ENCODE data around the gene NR4A2. TPM values are rescaled to one million over a fixed set of nuclear protein-coding genes. Genes with fewer than 3 reads are reported as not detected.

Gene NR4A2
- total and polyA plus RNA-seq, 2 experiments from 2014 or later: 2.3 to 4.5 TPM

DNA sequence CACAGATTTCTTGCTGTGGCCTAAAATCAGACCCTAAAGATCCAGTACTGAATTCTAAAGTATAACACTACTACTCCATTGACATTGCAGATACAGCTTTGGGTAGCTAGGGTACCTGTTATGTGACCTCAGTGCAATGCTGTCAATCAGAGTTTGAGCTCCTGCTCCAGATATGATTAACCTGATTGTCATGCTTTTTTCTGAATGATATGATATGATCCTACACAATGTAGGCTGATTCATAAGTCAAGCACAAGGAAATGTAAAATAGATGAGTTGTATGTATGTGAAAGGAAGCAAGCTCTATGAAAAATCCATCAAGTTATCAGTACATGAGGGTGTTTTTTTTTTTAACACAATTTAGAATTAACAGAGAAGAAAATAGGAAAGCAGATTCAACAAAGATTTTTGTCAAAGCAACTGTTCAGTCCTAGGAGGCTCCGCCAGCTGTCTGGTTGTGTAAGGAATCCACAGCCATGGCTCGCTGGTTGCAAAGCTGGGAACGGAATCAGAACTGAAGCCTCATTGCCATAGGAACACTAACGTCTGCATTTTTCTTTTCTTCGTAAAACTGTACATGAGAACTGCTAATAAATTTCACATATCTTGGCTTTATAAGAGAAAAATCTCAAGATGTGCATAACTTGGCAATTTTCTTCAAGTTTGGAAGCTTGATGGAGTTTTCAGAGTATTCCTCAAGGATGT is 52.9 kb downstream of the NR4A2 start:
- H3K9me2 ChIP-seq (replicated peaks; ENCODE audit: insufficient read depth): no peaks in the 10 kb centered on the region
- no peaks in the 10 kb centered on the region for H3K79me2 ChIP-seq
- WGBS (ENCODE audit: low lambda C conversion rate, missing lambda C conversion rate): 82% methylated on average over 5 of the region's 5 CpGs
- TF ChIP-seq EZH2 (IDR thresholded peaks at IDR 0.05; ENCODE audit: borderline replicate concordance) (no peak), EZH2phosphoT487 (IDR thresholded peaks at IDR 0.05; ENCODE audit: low read depth, severe bottlenecking, unreplicated experiment) (no peak)
- TF ChIP-seq, protein P1, sequence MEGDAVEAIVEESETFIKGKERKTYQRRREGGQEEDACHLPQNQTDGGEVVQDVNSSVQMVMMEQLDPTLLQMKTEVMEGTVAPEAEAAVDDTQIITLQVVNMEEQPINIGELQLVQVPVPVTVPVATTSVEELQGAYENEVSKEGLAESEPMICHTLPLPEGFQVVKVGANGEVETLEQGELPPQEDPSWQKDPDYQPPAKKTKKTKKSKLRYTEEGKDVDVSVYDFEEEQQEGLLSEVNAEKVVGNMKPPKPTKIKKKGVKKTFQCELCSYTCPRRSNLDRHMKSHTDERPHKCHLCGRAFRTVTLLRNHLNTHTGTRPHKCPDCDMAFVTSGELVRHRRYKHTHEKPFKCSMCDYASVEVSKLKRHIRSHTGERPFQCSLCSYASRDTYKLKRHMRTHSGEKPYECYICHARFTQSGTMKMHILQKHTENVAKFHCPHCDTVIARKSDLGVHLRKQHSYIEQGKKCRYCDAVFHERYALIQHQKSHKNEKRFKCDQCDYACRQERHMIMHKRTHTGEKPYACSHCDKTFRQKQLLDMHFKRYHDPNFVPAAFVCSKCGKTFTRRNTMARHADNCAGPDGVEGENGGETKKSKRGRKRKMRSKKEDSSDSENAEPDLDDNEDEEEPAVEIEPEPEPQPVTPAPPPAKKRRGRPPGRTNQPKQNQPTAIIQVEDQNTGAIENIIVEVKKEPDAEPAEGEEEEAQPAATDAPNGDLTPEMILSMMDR (IDR thresholded peaks at IDR 0.05; ENCODE audit: poor library complexity): no peak
- no peaks in the 10 kb centered on the region for H3K27me3 ChIP-seq
- no peak overlapping the region for H3K4me2 ChIP-seq
- no peak overlapping the region for H2AFZ ChIP-seq
- no peaks in the 10 kb centered on the region for H3K9me3 ChIP-seq (ENCODE audit: low read depth)
- H4K20me1 ChIP-seq (ENCODE audit: insufficient read depth, poor library complexity, severe bottlenecking): no peaks in the 10 kb centered on the region
- no peaks in the 10 kb centered on the region for H3K36me3 ChIP-seq (replicated peaks; ENCODE audit: insufficient read depth, low read depth)
- DNase-seq (ENCODE audit: low spot score): no peak
- H3K4me1 ChIP-seq (ENCODE audit: insufficient read depth): no peaks in the 10 kb centered on the region
- no peak overlapping the region for H3K27ac ChIP-seq
- H3K4me3 ChIP-seq: no peak overlapping the region

Other genes with a start within 250 kb of the NR4A2 start
- 63.7 and 71.7 TPM in 2 replicates for gene GPD2, start 103.7 kb upstream of the NR4A2 start, total RNA-seq
- gene GPD2, start 103.7 kb upstream of the NR4A2 start, polyA plus RNA-seq: 6.7 and 10.8 TPM in 2 replicates

Data from hepatocyte (in vitro differentiated cells).